Measurements from ENCODE around the gene SPINT1. TPM values are rescaled to one million over a fixed set of nuclear protein-coding genes. Genes with fewer than 3 reads are reported as not detected.
A peak's percentile ranks its signal among the peaks of the same experiment; 100 is the strongest.

SPINT1 gene
- total RNA-seq, 2 donors from 2014 or later: 280 to 330 TPM

DNA sequence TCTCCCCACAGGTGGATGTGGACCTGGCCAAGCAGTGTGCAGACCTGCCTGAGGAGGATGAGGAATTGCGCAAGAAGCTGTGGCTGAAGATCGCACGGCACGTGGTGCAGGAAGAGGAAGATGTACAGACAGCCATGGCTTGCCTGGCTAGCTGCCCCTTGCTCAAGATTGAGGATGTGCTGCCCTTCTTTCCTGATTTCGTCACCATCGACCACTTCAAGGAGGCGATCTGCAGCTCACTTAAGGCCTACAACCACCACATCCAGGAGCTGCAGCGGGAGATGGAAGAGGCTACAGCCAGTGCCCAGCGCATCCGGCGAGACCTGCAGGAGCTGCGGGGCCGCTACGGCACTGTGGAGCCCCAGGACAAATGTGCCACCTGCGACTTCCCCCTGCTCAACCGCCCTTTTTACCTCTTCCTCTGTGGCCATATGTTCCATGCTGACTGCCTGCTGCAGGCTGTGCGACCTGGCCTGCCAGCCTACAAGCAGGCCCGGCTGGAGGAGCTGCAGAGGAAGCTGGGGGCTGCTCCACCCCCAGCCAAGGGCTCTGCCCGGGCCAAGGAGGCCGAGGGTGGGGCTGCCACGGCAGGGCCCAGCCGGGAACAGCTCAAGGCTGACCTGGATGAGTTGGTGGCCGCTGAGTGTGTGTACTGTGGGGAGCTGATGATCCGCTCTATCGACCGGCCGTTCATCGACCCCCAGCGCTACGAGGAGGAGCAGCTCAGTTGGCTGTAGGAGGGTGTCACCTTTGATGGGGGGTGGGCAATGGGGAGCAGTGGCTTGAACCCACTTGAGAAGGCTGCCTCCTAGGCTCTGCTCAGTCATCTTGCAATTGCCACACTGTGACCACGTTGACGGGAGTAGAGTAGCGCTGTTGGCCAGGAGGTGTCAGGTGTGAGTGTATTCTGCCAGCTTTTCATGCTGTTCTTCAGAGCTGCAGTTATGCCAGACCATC lies 59.0 kb downstream of the SPINT1 start:
- no peak for DNase-seq
- intact Hi-C loops (cut with DNase I): loop anchor here (5.0 kb wide), 1 partner anchor 284 kb away; no protein-coding TSS in a partner anchor
- Histone ChIP-seq H3K4me3 (no peak overlapping the region), H3K9me3 (no peaks in the 10 kb centered on the region), H3K27ac (no peak overlapping the region), H3K9ac (ENCODE audit: low read depth in 2 of 2, low read length in 2 of 2) (peak overlapping the region in 1 of 2 donors; percentile 17), H3K36me3 (peaks cover 17% of the 10 kb centered on the region), H3K27me3 (no peaks in the 10 kb centered on the region), H3K4me1 (peaks cover 10% of the 10 kb centered on the region)
- TF ChIP-seq, protein P1, sequence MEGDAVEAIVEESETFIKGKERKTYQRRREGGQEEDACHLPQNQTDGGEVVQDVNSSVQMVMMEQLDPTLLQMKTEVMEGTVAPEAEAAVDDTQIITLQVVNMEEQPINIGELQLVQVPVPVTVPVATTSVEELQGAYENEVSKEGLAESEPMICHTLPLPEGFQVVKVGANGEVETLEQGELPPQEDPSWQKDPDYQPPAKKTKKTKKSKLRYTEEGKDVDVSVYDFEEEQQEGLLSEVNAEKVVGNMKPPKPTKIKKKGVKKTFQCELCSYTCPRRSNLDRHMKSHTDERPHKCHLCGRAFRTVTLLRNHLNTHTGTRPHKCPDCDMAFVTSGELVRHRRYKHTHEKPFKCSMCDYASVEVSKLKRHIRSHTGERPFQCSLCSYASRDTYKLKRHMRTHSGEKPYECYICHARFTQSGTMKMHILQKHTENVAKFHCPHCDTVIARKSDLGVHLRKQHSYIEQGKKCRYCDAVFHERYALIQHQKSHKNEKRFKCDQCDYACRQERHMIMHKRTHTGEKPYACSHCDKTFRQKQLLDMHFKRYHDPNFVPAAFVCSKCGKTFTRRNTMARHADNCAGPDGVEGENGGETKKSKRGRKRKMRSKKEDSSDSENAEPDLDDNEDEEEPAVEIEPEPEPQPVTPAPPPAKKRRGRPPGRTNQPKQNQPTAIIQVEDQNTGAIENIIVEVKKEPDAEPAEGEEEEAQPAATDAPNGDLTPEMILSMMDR (IDR thresholded peaks at IDR 0.05): no peak

DNA sequence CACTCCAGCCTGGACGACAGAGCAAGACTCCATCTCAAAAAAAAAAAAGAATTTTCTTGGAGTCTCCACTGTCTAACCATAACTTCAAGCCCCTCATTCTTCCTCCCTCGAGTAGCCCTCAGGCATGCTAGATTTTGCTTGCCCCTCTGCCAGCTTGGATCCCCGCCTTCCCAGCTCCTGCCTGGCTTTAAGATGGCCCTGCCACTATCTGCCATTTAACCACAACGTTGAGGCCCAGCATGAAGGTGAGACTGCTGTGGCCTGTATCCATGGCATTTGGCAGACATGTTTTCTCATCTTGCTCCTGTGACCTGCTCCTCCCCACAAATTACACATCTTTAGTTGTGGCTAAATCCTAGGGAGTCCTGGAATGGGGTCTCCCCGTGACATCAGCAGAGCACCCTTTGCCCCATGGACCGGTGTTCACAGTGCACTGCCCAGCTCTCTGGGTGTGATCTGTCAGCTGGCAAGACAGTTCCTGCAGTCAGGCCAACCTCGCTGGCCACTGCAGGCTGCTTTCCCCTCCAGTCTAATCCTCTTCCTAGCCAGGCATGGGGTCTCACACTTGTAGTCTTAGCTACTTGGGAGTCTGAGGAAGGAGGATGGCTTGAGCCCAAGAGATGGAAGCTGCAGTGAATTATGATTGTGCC lies 60.8 kb downstream of the SPINT1 start:
- Histone ChIP-seq H3K4me1 (peaks cover 18% of the 10 kb centered on the region), H3K4me3 (no peak overlapping the region), H3K36me3 (peaks cover 12% of the 10 kb centered on the region), H3K27me3 (no peaks in the 10 kb centered on the region), H3K27ac (peak overlapping the region; percentile 79), H3K9ac (ENCODE audit: low read depth in 2 of 2, low read length in 2 of 2) (no peak overlapping the region), H3K9me3 (no peaks in the 10 kb centered on the region)
- no peak for DNase-seq
- intact Hi-C loops (cut with DNase I): loop anchor here (5.0 kb wide), 2 partner anchors 38 to 283 kb away; no protein-coding TSS in a partner anchor
- TF ChIP-seq, protein P1 (IDR thresholded peaks at IDR 0.05): no peak

DNA sequence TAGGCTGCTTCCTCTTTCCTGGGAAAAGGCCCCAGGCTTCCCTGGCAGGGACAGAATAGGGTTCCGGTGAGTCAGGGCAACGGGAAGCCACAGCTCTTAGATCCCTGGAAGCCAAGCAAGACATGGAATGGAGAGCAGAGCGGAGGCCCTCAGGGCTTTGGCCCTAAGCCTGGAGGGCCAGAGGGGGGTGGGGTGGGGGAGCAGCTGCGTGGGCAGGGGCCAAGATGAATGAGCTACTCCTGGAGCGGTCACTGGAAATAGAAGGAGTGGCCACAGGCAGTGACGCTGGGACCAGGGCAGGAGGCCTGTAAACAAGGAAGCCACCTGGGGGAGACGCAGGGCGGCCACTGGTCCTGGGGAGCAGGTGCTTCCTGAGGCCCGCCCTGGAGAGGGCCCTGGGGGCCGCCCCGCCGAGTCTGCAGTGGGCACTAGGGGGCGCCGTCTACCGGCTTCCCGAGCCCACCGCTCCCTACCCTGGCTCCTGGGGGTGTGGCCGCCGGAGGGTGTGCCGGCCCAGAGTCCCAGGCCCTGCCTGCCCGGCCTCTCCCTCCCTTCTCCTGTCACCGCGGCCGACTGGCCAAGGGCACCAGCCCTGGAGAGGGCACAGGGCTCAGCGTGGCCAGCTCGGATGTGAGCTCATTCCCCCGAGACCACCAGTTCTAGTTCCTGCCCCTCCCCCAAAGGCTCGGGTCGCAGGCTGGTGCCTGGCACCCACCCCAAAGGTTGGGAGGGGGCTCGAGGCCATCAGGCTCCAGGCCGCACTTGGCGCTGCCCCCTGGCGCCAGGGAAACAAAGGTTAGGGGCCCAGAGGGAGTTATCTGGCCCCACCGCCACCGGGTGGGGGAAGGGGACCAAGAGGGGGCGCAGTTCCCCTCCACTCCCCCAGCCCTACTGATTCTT lies 62.5 kb downstream of the SPINT1 start:
- intact Hi-C loops (cut with DNase I): loop anchor here (2.0 to 5.0 kb wide), 2 partner anchors 36 to 114 kb away; no protein-coding TSS in a partner anchor
- peak overlapping the region; percentile 79 for H3K27ac ChIP-seq
- peak overlapping the region; percentile 86 to 89 for H3K9ac ChIP-seq (ENCODE audit: low read depth in 2 of 2, low read length in 2 of 2)
- peak; percentile 95 for DNase-seq
- H3K27me3 ChIP-seq: no peaks in the 10 kb centered on the region
- no peaks in the 10 kb centered on the region for H3K9me3 ChIP-seq
- TF ChIP-seq, protein P1 (IDR thresholded peaks at IDR 0.05): peak; percentile 93
- H3K4me3 ChIP-seq: peak overlapping the region; percentile 22
- H3K4me1 ChIP-seq: peaks cover 18% of the 10 kb centered on the region
- H3K36me3 ChIP-seq: no peaks in the 10 kb centered on the region

DNA sequence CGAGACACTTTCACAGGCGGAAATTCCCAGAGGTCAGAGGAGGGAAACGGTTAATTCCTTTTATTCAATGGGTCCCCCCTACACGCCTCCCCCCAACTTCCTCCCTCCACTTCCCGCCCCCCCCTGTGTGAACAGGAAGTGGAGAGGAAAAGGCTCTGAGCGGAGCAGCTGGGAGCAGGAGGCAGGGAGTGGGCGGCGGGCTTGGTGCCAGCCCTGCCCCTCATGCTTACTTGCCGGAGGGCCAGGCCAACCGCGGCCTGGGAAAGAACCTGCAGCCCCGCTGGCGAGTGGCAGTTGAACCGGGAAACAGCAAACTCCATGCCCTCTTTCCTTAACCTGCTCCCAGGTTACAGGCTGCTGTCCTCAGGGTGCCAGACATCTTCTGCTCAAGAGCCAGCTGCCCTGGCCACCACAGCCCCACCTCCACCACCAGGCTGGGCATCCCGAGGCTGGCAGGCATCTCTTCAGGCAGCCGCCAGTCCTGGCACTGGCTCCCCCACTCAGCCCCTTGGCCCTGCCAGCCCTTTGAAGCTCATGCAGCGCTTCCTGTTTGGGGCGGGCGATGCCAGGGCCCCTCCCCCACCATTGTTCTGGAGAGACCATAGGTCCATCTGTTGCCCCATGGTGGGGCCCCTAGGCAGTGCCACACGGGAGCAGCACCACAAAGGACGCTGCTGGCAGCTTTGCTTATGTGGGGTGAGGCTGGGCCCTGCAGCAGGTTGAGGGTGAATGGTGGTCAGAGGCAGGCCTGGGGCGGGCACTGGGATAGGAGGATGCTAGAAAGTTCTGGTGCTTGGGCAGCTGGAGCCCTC lies 63.3 kb downstream of the SPINT1 start:
- Histone ChIP-seq H3K27me3 (no peaks in the 10 kb centered on the region), H3K9me3 (no peaks in the 10 kb centered on the region), H3K4me1 (peaks cover 18% of the 10 kb centered on the region), H3K36me3 (no peaks in the 10 kb centered on the region), H3K9ac (ENCODE audit: low read depth in 2 of 2, low read length in 2 of 2) (peak overlapping the region; percentile 86 to 89), H3K27ac (peak overlapping the region; percentile 79), H3K4me3 (peak overlapping the region; percentile 22)
- TF ChIP-seq, protein P1 (IDR thresholded peaks at IDR 0.05): no peak
- peak; percentile 80 for DNase-seq
- intact Hi-C loops (cut with DNase I): loop anchor here (2.0 to 5.0 kb wide), 2 partner anchors 35 to 114 kb away; no protein-coding TSS in a partner anchor

Other genes starting within 250 kb of the SPINT1 start
- gene KNL1, start 249.8 kb upstream of the SPINT1 start, total RNA-seq: 10 to 100 TPM in 1 of 2 donors, 1 to 10 TPM in 1; 8.5 to 18.8 TPM
- 10 to 100 TPM; 10.0 to 30.5 TPM for gene RAD51, start 148.9 kb upstream of the SPINT1 start, total RNA-seq
- 10 to 100 TPM; 31.1 to 49.1 TPM for gene RMDN3, start 88.8 kb upstream of the SPINT1 start, total RNA-seq
- 10 to 100 TPM; 39.5 to 42.5 TPM for gene GCHFR, start 80.0 kb upstream of the SPINT1 start, total RNA-seq
- gene C15orf62, start 74.1 kb upstream of the SPINT1 start, total RNA-seq: under 1 TPM; 0.74 to 0.80 TPM
- 10 to 100 TPM; 22.9 to 27.9 TPM for gene ZFYVE19, start 37.0 kb upstream of the SPINT1 start, total RNA-seq
- gene DNAJC17, start 36.6 kb upstream of the SPINT1 start, total RNA-seq: 10 to 100 TPM; 38.1 to 48.0 TPM
- 100 to 1,000 TPM; 137 to 166 TPM for gene PPP1R14D, start 15.3 kb upstream of the SPINT1 start, total RNA-seq
- 10 to 100 TPM; 14.9 to 18.6 TPM for gene RHOV, start 30.2 kb downstream of the SPINT1 start, total RNA-seq
- 10 to 100 TPM; 18.3 to 19.2 TPM for gene VPS18, start 50.4 kb downstream of the SPINT1 start, total RNA-seq
- 10 to 100 TPM; 18.5 to 21.6 TPM for gene DLL4, start 85.3 kb downstream of the SPINT1 start, total RNA-seq
- 10 to 100 TPM in 1 of 2 donors, 1 to 10 TPM in 1; 4.0 to 20.9 TPM for gene CHAC1, start 109.4 kb downstream of the SPINT1 start, total RNA-seq

Measured in colonic mucosa (tissue), 4 donors.